Measurements from ENCODE around the gene CNEP1R1.

GRCh38 chr16:50025537-50025931, 509 bp downstream of the CNEP1R1 start:
- TF ChIP-seq POLR2A (IDR thresholded peaks at IDR 0.05) (no peak), CTCF (IDR thresholded peaks at IDR 0.05) (no peak)
